Keratinocyte (primary cell): ENCODE data around the gene ARL3. TPM values are rescaled to one million over a fixed set of nuclear protein-coding genes. Genes with fewer than 3 reads are reported as not detected.

ENCODE experiments used
- DNase-seq: peaks from one replicate; pipeline ENCODE4 v3.0.0-alpha.2; 2011; ENCODE audit warnings: low read depth, missing footprints, low spot score
- FAIRE-seq: peaks from 2 replicates; lab custom pipeline; 2011; peaks lifted over from hg19 to GRCh38; lab: Jason Lieb, UNC
- H2AFZ ChIP-seq: 2 replicates; pipeline ENCODE4 v1.6.0; 2012; ENCODE audit warnings: low read length, control low read depth, inconsistent platforms; ENCODE audit not compliant: control insufficient read depth
- H3K27ac ChIP-seq: 2 replicates; pipeline ENCODE4 v1.5.1; 2011; ENCODE audit warnings: low read length; ENCODE audit not compliant: control insufficient read depth, insufficient read depth
- H3K27me3 ChIP-seq: 3 replicates; pipeline ENCODE4 v1.6.0; 2011; ENCODE audit warnings: low read length; ENCODE audit not compliant: control insufficient read depth, insufficient read depth; ENCODE audit errors: extremely low read depth
- H3K36me3 ChIP-seq, 2 experiments: 2 replicates in 1 of 2; 3 replicates in 1 of 2; pipeline ENCODE4 v1.5.1; 2011; ENCODE audit warnings: low read length in 2 of 2, mild to moderate bottlenecking in 1 of 2; ENCODE audit not compliant: control insufficient read depth in 2 of 2, insufficient read depth in 2 of 2; ENCODE audit errors: extremely low read depth in 1 of 2
- H3K4me1 ChIP-seq: 3 replicates; pipeline ENCODE4 v1.5.1; 2011; ENCODE audit warnings: low read length; ENCODE audit not compliant: control insufficient read depth, insufficient read depth; ENCODE audit errors: extremely low read depth
- H3K4me2 ChIP-seq: 3 replicates; pipeline ENCODE4 v1.6.0; 2011; ENCODE audit warnings: low read depth, low read length; ENCODE audit not compliant: control insufficient read depth, insufficient read depth; ENCODE audit errors: extremely low read depth
- H3K4me3 ChIP-seq, 3 experiments: fragments of 200-600 bp in 1 of 3; sonication (generic) in 1 of 3; 2 replicates in 2 of 3; 3 replicates in 1 of 3; pipeline ENCODE4 v1.5.1; 2011 to 2016; ENCODE audit warnings: low read length in 3 of 3, mild to moderate bottlenecking in 3 of 3, control low read depth in 2 of 3, inconsistent platforms in 1 of 3, low read depth in 1 of 3, mixed read lengths in 1 of 3, mixed run types in 1 of 3, moderate library complexity in 1 of 3; ENCODE audit not compliant: control insufficient read depth in 2 of 3, insufficient read depth in 2 of 3; ENCODE audit errors: extremely low read depth in 1 of 3
- H3K79me2 ChIP-seq: 2 replicates; pipeline ENCODE4 v1.6.0; 2012; ENCODE audit warnings: low read length; ENCODE audit not compliant: control insufficient read depth, insufficient read depth
- H3K9ac ChIP-seq: 3 replicates; pipeline ENCODE4 v1.6.0; 2011; ENCODE audit warnings: low read length; ENCODE audit not compliant: control insufficient read depth, insufficient read depth; ENCODE audit errors: extremely low read depth
- H3K9me1 ChIP-seq: 3 replicates; pipeline ENCODE4 v1.6.0; 2011; ENCODE audit warnings: low read length; ENCODE audit not compliant: control insufficient read depth, insufficient read depth; ENCODE audit errors: extremely low read depth
- H3K9me3 ChIP-seq: 2 replicates; pipeline ENCODE4 v1.5.1; 2012; ENCODE audit warnings: low read depth, low read length; ENCODE audit not compliant: control insufficient read depth
- H4K20me1 ChIP-seq: 3 replicates; pipeline ENCODE4 v1.6.0; 2011; ENCODE audit warnings: low read length; ENCODE audit not compliant: control insufficient read depth, insufficient read depth; ENCODE audit errors: extremely low read depth
- EZH2 ChIP-seq: IDR thresholded peaks from one replicate; pipeline ENCODE4 v1.6.1; 2012; ENCODE audit warnings: inconsistent platforms, mild to moderate bottlenecking, low read length, moderate library complexity
- dilution Hi-C: fragments of 300-500 bp; cut with MboI; formaldehyde crosslinking; loops from one replicate; pipeline ENCODE4 v1.7.0; 2020; ENCODE audit warnings: low sequenced_read_pairs; ENCODE audit not compliant: extremely low pct_ligation_motif_present
- polyA plus RNA-seq, 5 experiments: library from polyadenylated mRNA; depleted of rRNA in 3 of 5; stranded (reverse) in 3 of 5; stranded (forward) in 1 of 5; unstranded in 1 of 5; fragments of >200 nt; gene quantifications; 1 replicate in 1 of 5; 2 replicates in 3 of 5; 3 replicates in 1 of 5; pipeline versions ENCODE4 v1.2.1 to v1.2.3, GENCODE V29; 2011 to 2012; ENCODE audit warnings: missing spikeins in 2 of 5, low read depth in 1 of 5, low replicate concordance in 1 of 5
- TF ChIP-seq, protein P1 (sequence below), 3 experiments: IDR thresholded peaks in 1 of 3; conservative IDR thresholded peaks in 1 of 3; optimal IDR thresholded peaks in 1 of 3; 2 replicates in 2 of 3; 3 replicates in 1 of 3; pipeline versions ENCODE3 to v1.5.1; 2011; ENCODE audit warnings: low read length in 3 of 3, mild to moderate bottlenecking in 3 of 3, moderate library complexity in 2 of 3, control low read depth in 1 of 3, inconsistent platforms in 1 of 3; ENCODE audit not compliant: insufficient read depth in 2 of 3; ENCODE audit errors: extremely low read depth in 1 of 3

ARL3 gene
- polyA plus RNA-seq, 1 donor (not counting 4 experiments of a cell fraction or from before 2014, with no cell fraction given): 10.7 TPM

DNA sequence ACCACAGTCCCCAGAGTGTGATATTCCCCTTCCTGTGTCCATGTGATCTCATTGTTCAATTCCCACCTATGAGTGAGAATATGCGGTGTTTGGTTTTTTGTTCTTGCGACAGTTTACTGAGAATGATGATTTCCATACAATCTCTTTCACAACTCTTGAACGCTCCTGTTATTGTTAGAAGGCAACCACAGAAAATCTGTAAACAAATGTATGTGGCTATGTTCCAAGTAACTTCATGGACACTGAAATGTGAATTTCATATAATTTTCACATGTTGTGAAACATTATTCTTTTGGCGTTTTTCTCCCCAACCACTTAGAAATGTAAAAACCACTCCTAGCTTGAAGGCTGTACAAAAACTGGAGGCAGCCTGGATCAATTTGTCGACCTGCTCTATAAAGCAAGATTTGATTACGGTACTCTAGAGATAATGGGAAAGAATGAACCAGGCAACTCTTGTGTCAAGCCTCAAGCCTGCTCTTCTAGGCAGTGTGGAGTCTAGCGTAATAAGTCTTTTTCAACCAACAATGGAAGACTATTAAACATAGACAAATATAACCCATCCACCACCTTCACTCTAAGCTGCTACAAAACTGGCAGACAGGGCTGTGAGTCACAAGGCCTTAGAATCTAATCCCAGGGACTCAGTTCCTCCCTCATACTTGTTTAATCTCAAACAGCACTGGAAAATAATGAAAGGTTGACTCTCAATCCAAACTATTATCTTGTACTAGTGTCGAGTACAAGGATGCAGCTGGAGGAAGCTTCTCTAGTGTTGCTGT, 22.7 kb downstream of the ARL3 start:
- no peaks in the 10 kb centered on the region for H4K20me1 ChIP-seq
- dilution Hi-C loops: no loop called here
- no peaks in the 10 kb centered on the region for H3K9me3 ChIP-seq
- H3K79me2 ChIP-seq: no peaks in the 10 kb centered on the region
- H3K4me3 ChIP-seq: no peak overlapping the region
- no peak for FAIRE-seq
- TF ChIP-seq EZH2: no peak
- TF ChIP-seq, protein P1, sequence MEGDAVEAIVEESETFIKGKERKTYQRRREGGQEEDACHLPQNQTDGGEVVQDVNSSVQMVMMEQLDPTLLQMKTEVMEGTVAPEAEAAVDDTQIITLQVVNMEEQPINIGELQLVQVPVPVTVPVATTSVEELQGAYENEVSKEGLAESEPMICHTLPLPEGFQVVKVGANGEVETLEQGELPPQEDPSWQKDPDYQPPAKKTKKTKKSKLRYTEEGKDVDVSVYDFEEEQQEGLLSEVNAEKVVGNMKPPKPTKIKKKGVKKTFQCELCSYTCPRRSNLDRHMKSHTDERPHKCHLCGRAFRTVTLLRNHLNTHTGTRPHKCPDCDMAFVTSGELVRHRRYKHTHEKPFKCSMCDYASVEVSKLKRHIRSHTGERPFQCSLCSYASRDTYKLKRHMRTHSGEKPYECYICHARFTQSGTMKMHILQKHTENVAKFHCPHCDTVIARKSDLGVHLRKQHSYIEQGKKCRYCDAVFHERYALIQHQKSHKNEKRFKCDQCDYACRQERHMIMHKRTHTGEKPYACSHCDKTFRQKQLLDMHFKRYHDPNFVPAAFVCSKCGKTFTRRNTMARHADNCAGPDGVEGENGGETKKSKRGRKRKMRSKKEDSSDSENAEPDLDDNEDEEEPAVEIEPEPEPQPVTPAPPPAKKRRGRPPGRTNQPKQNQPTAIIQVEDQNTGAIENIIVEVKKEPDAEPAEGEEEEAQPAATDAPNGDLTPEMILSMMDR (optimal IDR thresholded peaks at IDR 0.05 in 1 of 3, IDR thresholded peaks at IDR 0.05 in 1 of 3, conservative IDR thresholded peaks at IDR 0.05 in 1 of 3; ENCODE audit: extremely low read depth in 1 of 3, insufficient read depth in 2 of 3, low read length in 3 of 3): no peak
- no peak overlapping the region for H3K27ac ChIP-seq
- H3K36me3 ChIP-seq: no peaks in the 10 kb centered on the region
- no peaks in the 10 kb centered on the region for H3K27me3 ChIP-seq
- H2AFZ ChIP-seq: no peak overlapping the region
- no peak overlapping the region for H3K9ac ChIP-seq
- H3K4me2 ChIP-seq: no peak overlapping the region
- H3K4me1 ChIP-seq: no peaks in the 10 kb centered on the region
- no peak for DNase-seq
- H3K9me1 ChIP-seq: no peaks in the 10 kb centered on the region

GRCh38 chr10:102683736-102684135, 30.5 kb downstream of the ARL3 start:
- Histone ChIP-seq H3K9ac (no peak overlapping the region), H3K79me2 (no peaks in the 10 kb centered on the region), H3K27ac (no peak overlapping the region), H3K36me3 (peaks cover 3 to 4% of the 10 kb centered on the region in 2 experiments), H4K20me1 (no peaks in the 10 kb centered on the region), H3K4me3 (no peak overlapping the region), H3K27me3 (no peaks in the 10 kb centered on the region), H2AFZ (no peak overlapping the region), H3K9me1 (no peaks in the 10 kb centered on the region), H3K4me2 (no peak overlapping the region), H3K4me1 (no peaks in the 10 kb centered on the region), H3K9me3 (no peaks in the 10 kb centered on the region)
- dilution Hi-C loops: no loop called here
- DNase-seq (no peak), FAIRE-seq (no peak)
- no peak for TF ChIP-seq EZH2
- TF ChIP-seq, protein P1 (optimal IDR thresholded peaks at IDR 0.05 in 1 of 3, IDR thresholded peaks at IDR 0.05 in 1 of 3, conservative IDR thresholded peaks at IDR 0.05 in 1 of 3; ENCODE audit: extremely low read depth in 1 of 3, insufficient read depth in 2 of 3, low read length in 3 of 3): no peak
